CD4-positive, CD25-positive, alpha-beta regulatory T cell (primary cell): ENCODE data around the gene ABHD4. TPM values are rescaled to one million over a fixed set of nuclear protein-coding genes. Genes with fewer than 3 reads are reported as not detected.
A peak's percentile ranks its signal among the peaks of the same experiment; 100 is the strongest.
"Not testable (repeated sequence)": the region's sequence is repeated elsewhere in the genome, so short reads cannot be mapped to it uniquely, and the experiment has no call there.

Experiments
- ATAC-seq, 2 donors: fragments of 150-1000 bp; cut with Tn5 transposase; one replicate each; pipeline ENCODE4 v1.10.0; 2021; ENCODE audit warnings: low read depth in 2 of 2, moderate number of reproducible peaks in 2 of 2, moderate library complexity in 1 of 2
- DNase-seq, 3 donors: peaks; one replicate each; pipeline versions ENCODE4 v3.0.0 to v3.0.0-alpha.2; 2012 to 2022; ENCODE audit warnings: mixed read lengths in 1 of 3
- H3K27ac ChIP-seq: one replicate; pipeline ENCODE4 v1.7.0; 2013; ENCODE audit warnings: mild to moderate bottlenecking, low read length; ENCODE audit not compliant: insufficient read depth, poor library complexity, severe bottlenecking
- H3K27me3 ChIP-seq: one replicate; pipeline ENCODE4 v1.7.0; 2013; ENCODE audit warnings: low read length; ENCODE audit not compliant: control insufficient read depth, insufficient read depth
- H3K36me3 ChIP-seq: one replicate; pipeline ENCODE4 v1.7.0; 2013; ENCODE audit warnings: mild to moderate bottlenecking, low read length, moderate library complexity; ENCODE audit not compliant: control insufficient read depth, insufficient read depth
- H3K4me1 ChIP-seq: 2 replicates; pipeline ENCODE4 v1.7.0; 2013; ENCODE audit warnings: mild to moderate bottlenecking, low read length; ENCODE audit not compliant: insufficient read depth, control insufficient read depth, poor library complexity, severe bottlenecking
- H3K4me3 ChIP-seq: one replicate; pipeline ENCODE4 v1.7.0; 2013; ENCODE audit warnings: low read depth, mild to moderate bottlenecking, low read length, moderate library complexity
- H3K9me3 ChIP-seq, 2 experiments: 1 replicate in 1 of 2; 2 replicates in 1 of 2; pipeline ENCODE4 v1.7.0; 2013; ENCODE audit warnings: low read length in 2 of 2, mild to moderate bottlenecking in 1 of 2, moderate library complexity in 1 of 2; ENCODE audit not compliant: control insufficient read depth in 2 of 2
- H3K27ac Mint-ChIP-seq, 3 donors: one replicate each; pipeline ENCODE4 v1.8.0; 2020 to 2022; ENCODE audit warnings: mild to moderate bottlenecking in 3 of 3, mixed read lengths in 3 of 3, moderate library complexity in 2 of 3
- H3K27me3 Mint-ChIP-seq: one replicate; pipeline ENCODE4 v1.8.0; 2022; ENCODE audit warnings: mild to moderate bottlenecking, mixed read lengths
- H3K36me3 Mint-ChIP-seq: one replicate; pipeline ENCODE4 v1.8.0; 2020; ENCODE audit warnings: mixed read lengths
- H3K4me1 Mint-ChIP-seq, 4 donors: one replicate each; pipeline ENCODE4 v1.8.0; 2020 to 2022; ENCODE audit warnings: mixed read lengths in 4 of 4, mild to moderate bottlenecking in 1 of 4
- H3K4me3 Mint-ChIP-seq, 4 donors: one replicate each; pipeline ENCODE4 v1.8.0; 2020 to 2022; ENCODE audit warnings: mild to moderate bottlenecking in 4 of 4, mixed read lengths in 4 of 4, moderate library complexity in 3 of 4
- H3K9me3 Mint-ChIP-seq, 7 donors: one replicate each; pipeline ENCODE4 v1.8.0; 2020 to 2022; ENCODE audit warnings: mixed read lengths in 7 of 7, mild to moderate bottlenecking in 3 of 7, moderate library complexity in 2 of 7
- polyA plus RNA-seq, 4 donors: library from polyadenylated mRNA; unstranded; fragments of 300-500 nt; fragmentation: Illumina TruSeq; gene quantifications; one replicate each; pipeline ENCODE4 v1.2.3, GENCODE V29; 2021
- total RNA-seq: library from RNA; stranded (reverse); gene quantifications from one replicate; pipeline ENCODE4 v1.2.3, GENCODE V29; 2022

The ABHD4 gene
- total and polyA plus RNA-seq, 5 donors from 2014 or later, result 10.1 to 13.4 (median 10.7) TPM

DNA sequence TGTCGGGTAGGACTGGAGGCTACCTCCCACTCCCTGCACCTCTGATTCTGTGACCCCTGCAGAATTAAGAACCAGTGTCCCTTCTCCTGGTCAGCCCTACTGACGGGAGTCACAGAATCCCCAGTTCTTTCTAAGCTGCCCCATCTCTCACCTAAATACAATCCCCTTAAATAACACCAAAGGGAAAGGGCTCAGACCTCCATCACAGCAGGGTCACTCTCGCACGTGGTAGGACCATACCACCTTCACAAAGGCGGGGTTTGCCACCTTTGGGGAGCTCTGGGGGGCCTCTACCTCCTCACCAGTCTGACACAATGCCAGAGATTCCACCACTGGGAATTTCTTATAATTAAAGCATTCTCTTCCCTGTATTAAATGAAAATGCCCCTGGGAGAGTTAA, 44.7 kb upstream of the ABHD4 start:
- Mint-ChIP-seq H3K9me3 (peaks cover 0 to 2% (median 0%) of the 10 kb centered on the region in 7 donors), H3K36me3 (peaks cover 48% of the 10 kb centered on the region), H3K4me1 (peaks cover 34 to 93% (median 77%) of the 10 kb centered on the region in 4 donors), H3K4me3 (peak overlapping the region; percentile 77 to 88 (median 84)), H3K27ac (peak overlapping the region; percentile 98 to 100 (median 99)), H3K27me3 (peaks cover 10% of the 10 kb centered on the region)
- Histone ChIP-seq H3K36me3 (peaks cover 44% of the 10 kb centered on the region), H3K27ac (peak overlapping the region; percentile 99), H3K27me3 (no peaks in the 10 kb centered on the region), H3K9me3 (no peaks in the 10 kb centered on the region), H3K4me1 (peaks cover 96% of the 10 kb centered on the region), H3K4me3 (peak overlapping the region; percentile 55)
- no peak for ATAC-seq
- peak in 1 of 3 donors; percentile 48 for DNase-seq

DNA sequence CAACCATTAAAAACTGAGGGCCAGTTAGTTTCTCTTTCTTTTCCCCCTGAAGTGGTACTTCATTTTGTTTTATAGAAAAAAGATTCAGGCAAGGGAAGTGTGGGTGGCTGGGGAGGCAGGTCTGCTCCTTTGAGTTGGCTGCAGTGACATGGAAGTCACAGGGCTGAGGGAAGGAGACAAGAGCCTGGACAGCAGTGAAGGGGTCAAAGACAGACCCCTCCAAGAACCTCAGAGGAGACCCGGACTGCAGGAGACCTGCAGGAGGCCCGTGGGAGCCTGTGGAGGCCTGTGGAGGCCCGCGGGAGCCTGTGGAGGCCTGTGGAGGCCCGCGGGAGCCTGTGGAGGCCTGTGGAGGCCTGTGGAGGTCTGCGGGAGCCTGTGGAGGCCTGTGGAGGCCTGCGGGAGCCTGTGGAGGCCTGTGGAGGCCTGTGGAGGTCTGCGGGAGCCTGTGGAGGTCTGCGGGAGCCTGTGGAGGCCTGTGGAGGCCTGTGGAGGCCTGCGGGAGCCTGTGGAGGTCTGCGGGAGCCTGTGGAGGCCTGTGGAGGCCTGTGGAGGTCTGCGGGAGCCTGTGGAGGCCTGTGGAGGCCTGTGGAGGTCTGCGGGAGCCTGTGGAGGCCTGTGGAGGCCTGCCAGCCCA, 44.1 kb upstream of the ABHD4 start:
- peak overlapping the region; percentile 55 for H3K4me3 ChIP-seq
- H3K9me3 ChIP-seq, ATAC-seq, H3K27me3 ChIP-seq, H3K9me3 Mint-ChIP-seq: not testable (repeated sequence)
- H3K36me3 Mint-ChIP-seq, result peaks cover 44% of the 10 kb centered on the region
- H3K27ac Mint-ChIP-seq, result peak overlapping the region; percentile 98 to 100 (median 100)
- peak overlapping the region; percentile 99 for H3K27ac ChIP-seq
- peaks cover 37 to 94% (median 78%) of the 10 kb centered on the region in 4 donors for H3K4me1 Mint-ChIP-seq
- H3K4me1 ChIP-seq, result peaks cover 96% of the 10 kb centered on the region
- peak in 1 of 3 donors; percentile 71 for DNase-seq
- H3K27me3 Mint-ChIP-seq, result peaks cover 10% of the 10 kb centered on the region
- peaks cover 41% of the 10 kb centered on the region for H3K36me3 ChIP-seq
- H3K4me3 Mint-ChIP-seq, result peak overlapping the region; percentile 75 to 91 (median 84)

DNA sequence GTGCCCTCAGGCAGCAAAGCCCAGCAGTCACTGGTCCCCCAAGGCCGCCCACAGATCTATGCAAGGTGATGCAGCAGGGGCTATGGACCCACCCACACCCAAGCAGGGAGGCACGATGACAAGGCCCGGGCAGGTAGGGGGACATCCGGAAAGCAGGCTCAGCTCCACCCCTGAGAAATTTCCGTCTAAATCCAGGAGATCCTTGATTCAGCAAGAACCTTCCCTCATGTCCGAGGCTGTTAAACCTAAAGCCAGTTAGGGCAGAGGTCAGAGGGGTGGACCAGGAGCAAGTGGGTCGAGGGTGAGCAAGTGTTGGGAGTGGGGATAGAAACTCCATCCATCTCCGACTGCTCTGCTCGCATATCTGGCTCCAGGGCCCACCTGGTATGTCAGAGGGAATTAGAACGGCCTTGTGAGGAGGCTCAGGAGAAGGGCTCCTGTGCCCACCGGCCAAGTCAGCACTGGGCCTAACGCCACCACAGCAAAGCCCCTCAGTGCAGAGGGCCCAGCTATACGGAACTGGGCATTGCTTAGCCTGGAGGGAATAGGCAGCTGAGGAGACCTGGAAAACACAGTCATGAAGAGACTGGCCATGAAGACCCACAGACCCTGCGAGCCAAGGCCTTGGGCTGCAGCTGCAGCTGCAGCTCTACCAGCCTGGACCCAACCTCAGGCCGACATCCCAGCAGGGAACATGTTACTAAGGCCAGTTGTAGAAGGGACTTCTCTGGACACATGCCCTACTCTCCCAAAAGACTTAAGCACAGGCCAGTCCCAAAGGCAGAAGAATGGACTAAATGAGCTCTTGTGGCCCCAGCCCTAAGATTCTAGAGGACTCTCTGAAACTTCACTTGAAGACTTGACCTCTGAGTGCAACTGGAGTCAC, 43.4 kb upstream of the ABHD4 start:
- Histone ChIP-seq H3K4me3 (peak overlapping the region; percentile 58), H3K27me3 (no peaks in the 10 kb centered on the region), H3K27ac (peak overlapping the region; percentile 99), H3K36me3 (peaks cover 34% of the 10 kb centered on the region), H3K9me3 (no peaks in the 10 kb centered on the region), H3K4me1 (peaks cover 95% of the 10 kb centered on the region)
- H3K9me3 Mint-ChIP-seq, result peaks cover 0 to 2% (median 0%) of the 10 kb centered on the region in 7 donors
- H3K27me3 Mint-ChIP-seq, result peaks cover 10% of the 10 kb centered on the region
- DNase-seq, result peak in 1 of 3 donors; percentile 56
- H3K27ac Mint-ChIP-seq, result peak overlapping the region; percentile 98 to 100 (median 100)
- H3K4me1 Mint-ChIP-seq, result peaks cover 34 to 94% (median 75%) of the 10 kb centered on the region in 4 donors
- no peak for ATAC-seq
- peak overlapping the region in 3 of 4 donors; percentile 88 to 92 (median 91) for H3K4me3 Mint-ChIP-seq
- H3K36me3 Mint-ChIP-seq, result peaks cover 36% of the 10 kb centered on the region

GRCh38 chr14:22555384-22556011, 42.6 kb upstream of the ABHD4 start:
- peak overlapping the region; percentile 99 for H3K27ac ChIP-seq
- H3K4me3 Mint-ChIP-seq, result peak overlapping the region; percentile 88 to 95 (median 92)
- H3K27ac Mint-ChIP-seq, result peak overlapping the region; percentile 98 to 100 (median 100)
- no peaks in the 10 kb centered on the region for H3K27me3 ChIP-seq
- peaks cover 26% of the 10 kb centered on the region for H3K36me3 ChIP-seq
- peaks cover 30% of the 10 kb centered on the region for H3K36me3 Mint-ChIP-seq
- peaks cover 0 to 2% (median 0%) of the 10 kb centered on the region in 7 donors for H3K9me3 Mint-ChIP-seq
- peaks cover 10% of the 10 kb centered on the region for H3K27me3 Mint-ChIP-seq
- peak overlapping the region; percentile 58 for H3K4me3 ChIP-seq
- peaks cover 95% of the 10 kb centered on the region for H3K4me1 ChIP-seq
- no peak for ATAC-seq
- H3K4me1 Mint-ChIP-seq, result peaks cover 33 to 93% (median 76%) of the 10 kb centered on the region in 4 donors
- H3K9me3 ChIP-seq, result no peaks in the 10 kb centered on the region
- DNase-seq, result peak in 2 of 3 donors; percentile 63 to 68

DNA sequence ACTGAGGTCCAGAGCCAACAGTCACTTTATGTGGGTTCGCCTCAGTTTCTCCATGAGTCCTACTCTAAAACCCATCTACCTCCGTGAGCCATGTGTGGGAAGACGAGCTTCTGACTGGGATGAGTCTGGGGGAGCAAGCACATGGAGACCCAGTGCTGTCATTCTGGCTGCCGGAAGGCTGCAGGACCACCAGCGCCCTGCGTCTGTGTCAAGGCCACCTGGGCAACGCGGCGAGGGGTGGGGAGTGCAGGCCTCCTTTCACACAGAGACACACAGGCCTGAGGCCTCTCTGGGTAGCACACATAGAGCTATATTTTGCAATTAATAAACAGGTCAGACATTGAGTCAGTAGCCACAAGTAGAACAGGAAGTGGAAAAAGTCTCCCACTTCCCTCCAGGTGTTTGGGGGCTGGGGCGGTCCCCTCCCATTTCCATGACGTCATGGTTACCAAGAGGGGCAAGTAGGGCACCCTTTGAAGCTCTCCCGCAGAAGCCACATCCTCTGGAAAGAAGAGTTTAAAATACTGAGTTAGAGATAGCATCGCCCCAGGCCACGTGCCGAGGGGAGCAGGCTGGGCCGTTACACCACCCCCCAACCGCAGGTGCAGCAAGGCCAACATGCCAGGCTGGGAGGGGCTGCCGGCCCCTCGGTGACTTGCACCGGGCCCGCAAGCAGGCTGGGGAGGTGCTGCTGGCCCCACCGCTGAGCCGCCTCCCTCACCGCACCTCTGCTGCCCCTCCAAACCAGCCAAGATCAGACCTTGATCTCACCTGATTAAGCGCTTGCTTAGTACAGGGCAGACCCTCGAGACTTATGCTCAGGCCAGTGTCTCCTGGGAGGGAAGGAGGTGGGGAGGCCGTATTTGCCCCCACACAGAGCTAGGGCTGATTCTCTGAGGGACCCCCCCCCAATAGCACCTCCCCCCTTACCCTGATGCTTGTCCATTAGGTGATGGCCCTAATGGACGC, 41.8 kb upstream of the ABHD4 start:
- Histone ChIP-seq H3K36me3 (peaks cover 18% of the 10 kb centered on the region), H3K27ac (peak overlapping the region; percentile 99), H3K27me3 (no peaks in the 10 kb centered on the region), H3K9me3 (no peaks in the 10 kb centered on the region), H3K4me3 (peak overlapping the region; percentile 72), H3K4me1 (peaks cover 95% of the 10 kb centered on the region)
- Mint-ChIP-seq H3K27me3 (peaks cover 10% of the 10 kb centered on the region), H3K27ac (peak overlapping the region; percentile 98 to 100 (median 100)), H3K4me3 (peak overlapping the region; percentile 88 to 95 (median 92)), H3K36me3 (peaks cover 22% of the 10 kb centered on the region), H3K9me3 (peaks cover 0 to 2% (median 0%) of the 10 kb centered on the region in 7 donors), H3K4me1 (peaks cover 35 to 93% (median 75%) of the 10 kb centered on the region in 4 donors)
- peak; percentile 70 to 76 for ATAC-seq
- peak; percentile 98 to 100 (median 100) for DNase-seq

- Mint-ChIP-seq H3K27me3 (peaks cover 10% of the 10 kb centered on the region), H3K27ac (peak overlapping the region; percentile 98 to 100 (median 100)), H3K9me3 (peaks cover 0 to 2% (median 0%) of the 10 kb centered on the region in 7 donors), H3K4me1 (peaks cover 27 to 93% (median 75%) of the 10 kb centered on the region in 4 donors), H3K4me3 (peak overlapping the region; percentile 88 to 95 (median 92)), H3K36me3 (peaks cover 14% of the 10 kb centered on the region)
- Histone ChIP-seq H3K4me3 (peak overlapping the region; percentile 72), H3K36me3 (peaks cover 10% of the 10 kb centered on the region), H3K4me1 (peaks cover 95% of the 10 kb centered on the region), H3K27ac (peak overlapping the region; percentile 99), H3K27me3 (no peaks in the 10 kb centered on the region), H3K9me3 (no peaks in the 10 kb centered on the region)
- ATAC-seq, result peak; percentile 29
- DNase-seq, result peak; percentile 78 to 93 (median 92)
These were observed 41.0 kb upstream of the ABHD4 start for GRCh38 chr14:22556990-22557623.
